HepG2 (cell line): ENCODE data around the gene KRTAP5-6. TPM values are rescaled to one million over a fixed set of nuclear protein-coding genes. Genes with fewer than 3 reads are reported as not detected.

Experiments used
- ATAC-seq: fragments of 200-7000 bp; cut with Tn5 transposase; 3 replicates; pipeline ENCODE4 v1.9.1; 2020; ENCODE audit warnings: mild to moderate bottlenecking, moderate library complexity
- BruUV-seq: library from RNA; stranded (reverse); fragments of 400-500 nt; replicated peaks from 2 replicates; lab custom pipeline; 2021; lab: Mats Ljungman, UMichigan
- CTCF ChIA-PET: fragments of 300-600 bp; formaldehyde crosslinking; extraction: SDS; loops from one replicate; lab custom pipeline; 2021; ENCODE audit warnings: low total read pairs, inconsistent platforms, low intra/inter-chr PET ratio; lab: Yijun Ruan, JAX
- POLR2A ChIA-PET: fragments of 350-600 bp; sonication (Branson Sonifier 250); formaldehyde crosslinking; loops from one replicate; lab custom pipeline; 2020; ENCODE audit warnings: antibody characterized with exemption, inconsistent platforms; lab: Yijun Ruan, JAX
- DNase-seq: peaks from one replicate; pipeline ENCODE4 v3.0.0-alpha.2; 2015; ENCODE audit warnings: low spot score
- FAIRE-seq: peaks from 3 replicates; lab custom pipeline; 2011; peaks lifted over from hg19 to GRCh38; lab: Jason Lieb, UNC
- H2AFZ ChIP-seq: one replicate; pipeline ENCODE4 v1.6.1; 2011; ENCODE audit warnings: low read length, inconsistent platforms
- H3K27ac ChIP-seq: fragments of 300-600 bp; 3 replicates; pipeline ENCODE4 v1.8.0; 2011; ENCODE audit warnings: mixed run types, mild to moderate bottlenecking, mixed read lengths, low read length, inconsistent platforms; ENCODE audit not compliant: insufficient read depth; ENCODE audit errors: extremely low read length
- H3K27me3 ChIP-seq, 2 experiments: fragments of 200-600 bp in 1 of 2; 2 replicates in 1 of 2; 3 replicates in 1 of 2; pipeline versions ENCODE4 v1.6.0 to v1.8.0; 2011; ENCODE audit warnings: low read length in 2 of 2, mild to moderate bottlenecking in 2 of 2, moderate library complexity in 2 of 2, inconsistent platforms in 1 of 2; ENCODE audit not compliant: insufficient read depth in 2 of 2, control insufficient read depth in 1 of 2
- H3K36me3 ChIP-seq, 2 experiments: fragments of 200-600 bp in 1 of 2; replicated peaks in 1 of 2; 2 replicates in 1 of 2; 3 replicates in 1 of 2; pipeline versions ENCODE4 v1.5.1 to v1.8.0; 2011; ENCODE audit warnings: low read length in 2 of 2, inconsistent platforms in 1 of 2; ENCODE audit not compliant: insufficient read depth in 2 of 2, control insufficient read depth in 1 of 2
- H3K4me1 ChIP-seq: 2 replicates; pipeline ENCODE4 v1.5.1; 2012; ENCODE audit warnings: low read length, inconsistent platforms; ENCODE audit not compliant: insufficient read depth
- H3K4me2 ChIP-seq: 2 replicates; pipeline ENCODE4 v1.6.0; 2011; ENCODE audit warnings: low read depth, low read length, inconsistent platforms
- H3K4me3 ChIP-seq, 3 experiments: fragments of 200-600 bp in 1 of 3; sonication (generic), shearing (Covaris generic) in 1 of 3; replicated peaks in 1 of 3; 2 replicates each; pipeline ENCODE4 v1.5.1; 2011 to 2016; ENCODE audit warnings: low read length in 3 of 3, inconsistent platforms in 2 of 3, low read depth in 2 of 3, mild to moderate bottlenecking in 2 of 3, control low read depth in 1 of 3, mixed read lengths in 1 of 3; ENCODE audit not compliant: insufficient read depth in 1 of 3
- H3K79me2 ChIP-seq: one replicate; pipeline ENCODE4 v1.6.1; 2011; ENCODE audit warnings: low read length, inconsistent platforms; ENCODE audit not compliant: insufficient read depth
- H3K9ac ChIP-seq: 2 replicates; pipeline ENCODE4 v1.6.0; 2011; ENCODE audit warnings: mild to moderate bottlenecking, low read depth, low read length, inconsistent platforms; ENCODE audit not compliant: insufficient read depth
- H3K9me3 ChIP-seq: 2 replicates; pipeline ENCODE4 v1.5.1; 2012; ENCODE audit warnings: mild to moderate bottlenecking, low read length
- H4K20me1 ChIP-seq: 2 replicates; pipeline ENCODE4 v1.6.0; 2011; ENCODE audit warnings: inconsistent platforms, mild to moderate bottlenecking, low read length, moderate library complexity; ENCODE audit not compliant: insufficient read depth
- IKZF4 ChIP-seq: sonication (generic); formaldehyde crosslinking; IDR thresholded peaks from 2 replicates; pipeline ENCODE4 v1.5.1; 2020; ENCODE audit warnings: borderline replicate concordance, mild to moderate bottlenecking, low read depth, missing genetic modification reagents; ENCODE audit errors: not compliant biosample characterization
- TEAD2 ChIP-seq: sonication (generic); formaldehyde crosslinking; IDR thresholded peaks from 2 replicates; pipeline ENCODE4 v1.9.0; 2021; ENCODE audit warnings: missing genetic modification reagents
- ZBTB20 ChIP-seq: sonication (generic); formaldehyde crosslinking; IDR thresholded peaks from 2 replicates; pipeline ENCODE4 v1.8.1; 2023; ENCODE audit warnings: missing genetic modification reagents, low read depth, mild to moderate bottlenecking, borderline replicate concordance
- ZFP1 ChIP-seq: IDR thresholded peaks from 2 replicates; pipeline ENCODE4 v1.6.1; 2016
- ZNF12 ChIP-seq: sonication (generic); formaldehyde crosslinking; IDR thresholded peaks from 2 replicates; pipeline ENCODE4 v1.5.0; 2020; ENCODE audit warnings: missing genetic modification reagents
- WGBS: methylation state at CpG from one replicate; pipeline ENCODE4 v1.1.6; 2017; ENCODE audit warnings: low lambda C conversion rate; 5-methylcytosine and 5-hydroxymethylcytosine counted together
- in situ Hi-C: cut with HindIII; loops from 2 replicates; pipeline ENCODE4 v1.10.0; 2017; ENCODE audit warnings: low pct_unique_long_range_greater_than_20kb; ENCODE audit not compliant: extremely low pct_ligation_motif_present
- intact Hi-C: fragments of 100-400 bp; cut with micrococcal nuclease; formaldehyde crosslinking; loops from one replicate; pipeline ENCODE4 v1.10.0; 2022; ENCODE audit not compliant: unreplicated experiment
- polyA plus RNA-seq, 8 experiments: library from polyadenylated mRNA; depleted of rRNA in 3 of 8; stranded (reverse) in 7 of 8; unstranded in 1 of 8; fragments of >200 nt; fragmentation: Illumina TruSeq in 4 of 8; extraction: Trizol in 4 of 8; gene quantifications; 2 replicates each; pipeline versions ENCODE4 v1.2.1 to v1.2.3, GENCODE V29; 2011 to 2016; ENCODE audit warnings: low read depth in 4 of 8, missing spikeins in 1 of 8, mixed read lengths in 1 of 8; ENCODE audit not compliant: insufficient read depth in 1 of 8
- total RNA-seq, 5 experiments: library from RNA; depleted of rRNA; stranded (reverse); fragments of >200 nt; fragmentation: Illumina TruSeq; extraction: Trizol; gene quantifications; 2 replicates each; pipeline ENCODE4 v1.2.3, GENCODE V29; 2016; ENCODE audit warnings: low read depth in 1 of 5
- TF ChIP-seq, protein P1 (sequence below): sonication (generic); formaldehyde crosslinking; IDR thresholded peaks from 2 replicates; pipeline ENCODE4 v1.5.1; 2020; ENCODE audit warnings: missing genetic modification reagents, mild to moderate bottlenecking, borderline replicate concordance
- TF ChIP-seq, protein P2 (sequence below): sonication (generic); formaldehyde crosslinking; IDR thresholded peaks from 2 replicates; pipeline ENCODE4 v1.4.0; 2020; ENCODE audit warnings: missing genetic modification reagents
- TF ChIP-seq, protein P3 (sequence below): IDR thresholded peaks from 2 replicates; pipeline ENCODE4 v1.6.1; 2018; ENCODE audit warnings: missing genetic modification reagents, mild to moderate bottlenecking, missing compliant biosample characterization

The KRTAP5-6 gene
- total and polyA plus RNA-seq, 2 of the 13 experiments (the other 11 are each of a cell fraction or from before 2014, with no cell fraction given) = not detected

DNA sequence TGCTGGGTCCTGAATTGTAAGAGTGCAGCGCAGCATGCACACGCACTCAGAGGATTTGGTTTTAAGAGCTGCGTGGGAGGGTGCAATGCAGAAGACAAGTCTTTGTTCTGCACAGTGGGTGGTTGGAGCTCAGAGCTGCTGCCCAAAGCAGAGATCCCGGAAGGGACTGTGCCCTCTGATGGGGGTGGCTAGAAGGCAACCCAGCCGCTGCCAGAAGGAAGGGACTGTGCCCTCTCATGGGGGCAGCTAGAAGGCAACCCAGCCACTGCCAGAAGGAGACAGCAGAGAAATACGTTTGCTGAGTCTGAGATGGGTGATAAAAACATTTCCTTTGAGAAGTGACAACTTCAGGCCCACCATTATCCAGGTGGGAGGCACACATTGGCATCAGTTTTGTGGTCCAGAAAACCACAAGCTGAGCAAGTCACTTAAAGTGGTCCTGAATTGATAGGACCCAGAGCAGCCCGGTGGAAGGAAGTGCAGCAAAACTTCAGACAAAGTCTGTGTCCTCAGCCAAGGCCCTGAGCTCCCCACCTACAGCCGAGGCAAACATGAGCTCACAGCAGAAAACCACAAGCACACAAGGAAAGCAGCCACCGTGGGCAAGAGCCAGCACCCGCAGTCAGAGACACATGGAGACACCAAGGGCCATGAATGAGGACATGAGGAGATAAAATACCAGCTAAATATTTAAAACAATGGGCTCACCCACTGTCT is 4.3 kb downstream of the KRTAP5-6 start (continued):
- TF ChIP-seq, protein P1, sequence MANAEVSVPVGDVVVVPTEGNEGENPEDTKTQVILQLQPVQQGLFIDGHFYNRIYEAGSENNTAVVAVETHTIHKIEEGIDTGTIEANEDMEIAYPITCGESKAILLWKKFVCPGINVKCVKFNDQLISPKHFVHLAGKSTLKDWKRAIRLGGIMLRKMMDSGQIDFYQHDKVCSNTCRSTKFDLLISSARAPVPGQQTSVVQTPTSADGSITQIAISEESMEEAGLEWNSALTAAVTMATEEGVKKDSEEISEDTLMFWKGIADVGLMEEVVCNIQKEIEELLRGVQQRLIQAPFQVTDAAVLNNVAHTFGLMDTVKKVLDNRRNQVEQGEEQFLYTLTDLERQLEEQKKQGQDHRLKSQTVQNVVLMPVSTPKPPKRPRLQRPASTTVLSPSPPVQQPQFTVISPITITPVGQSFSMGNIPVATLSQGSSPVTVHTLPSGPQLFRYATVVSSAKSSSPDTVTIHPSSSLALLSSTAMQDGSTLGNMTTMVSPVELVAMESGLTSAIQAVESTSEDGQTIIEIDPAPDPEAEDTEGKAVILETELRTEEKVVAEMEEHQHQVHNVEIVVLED (CRISPR knock-in tag) = no peak
- TF ChIP-seq, protein P2, sequence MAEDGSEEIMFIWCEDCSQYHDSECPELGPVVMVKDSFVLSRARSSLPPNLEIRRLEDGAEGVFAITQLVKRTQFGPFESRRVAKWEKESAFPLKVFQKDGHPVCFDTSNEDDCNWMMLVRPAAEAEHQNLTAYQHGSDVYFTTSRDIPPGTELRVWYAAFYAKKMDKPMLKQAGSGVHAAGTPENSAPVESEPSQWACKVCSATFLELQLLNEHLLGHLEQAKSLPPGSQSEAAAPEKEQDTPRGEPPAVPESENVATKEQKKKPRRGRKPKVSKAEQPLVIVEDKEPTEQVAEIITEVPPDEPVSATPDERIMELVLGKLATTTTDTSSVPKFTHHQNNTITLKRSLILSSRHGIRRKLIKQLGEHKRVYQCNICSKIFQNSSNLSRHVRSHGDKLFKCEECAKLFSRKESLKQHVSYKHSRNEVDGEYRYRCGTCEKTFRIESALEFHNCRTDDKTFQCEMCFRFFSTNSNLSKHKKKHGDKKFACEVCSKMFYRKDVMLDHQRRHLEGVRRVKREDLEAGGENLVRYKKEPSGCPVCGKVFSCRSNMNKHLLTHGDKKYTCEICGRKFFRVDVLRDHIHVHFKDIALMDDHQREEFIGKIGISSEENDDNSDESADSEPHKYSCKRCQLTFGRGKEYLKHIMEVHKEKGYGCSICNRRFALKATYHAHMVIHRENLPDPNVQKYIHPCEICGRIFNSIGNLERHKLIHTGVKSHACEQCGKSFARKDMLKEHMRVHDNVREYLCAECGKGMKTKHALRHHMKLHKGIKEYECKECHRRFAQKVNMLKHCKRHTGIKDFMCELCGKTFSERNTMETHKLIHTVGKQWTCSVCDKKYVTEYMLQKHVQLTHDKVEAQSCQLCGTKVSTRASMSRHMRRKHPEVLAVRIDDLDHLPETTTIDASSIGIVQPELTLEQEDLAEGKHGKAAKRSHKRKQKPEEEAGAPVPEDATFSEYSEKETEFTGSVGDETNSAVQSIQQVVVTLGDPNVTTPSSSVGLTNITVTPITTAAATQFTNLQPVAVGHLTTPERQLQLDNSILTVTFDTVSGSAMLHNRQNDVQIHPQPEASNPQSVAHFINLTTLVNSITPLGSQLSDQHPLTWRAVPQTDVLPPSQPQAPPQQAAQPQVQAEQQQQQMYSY = no peak

DNA sequence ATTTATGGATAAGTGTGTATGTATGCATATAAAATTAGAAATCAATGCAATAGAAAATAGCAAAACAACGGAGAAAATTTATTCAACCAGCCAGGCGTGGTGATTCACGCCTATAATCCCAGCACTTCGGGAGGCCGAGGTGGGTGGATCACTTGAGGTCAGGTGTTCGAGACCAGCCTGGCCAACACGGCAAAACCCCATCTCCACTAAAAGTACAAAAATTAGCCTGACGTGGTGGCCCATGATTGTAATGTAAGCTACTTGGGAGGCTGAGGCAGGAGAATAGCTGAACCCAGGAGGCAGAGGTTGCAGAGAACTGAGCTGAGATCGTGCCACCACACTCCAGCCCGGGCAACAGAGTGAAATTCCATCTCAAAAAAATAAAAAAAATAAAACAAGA is 5.5 kb downstream of the KRTAP5-6 start:
- H4K20me1 ChIP-seq = no peaks in the 10 kb centered on the region
- ChIA-PET POLR2A (no interaction called here), CTCF (no interaction called here)
- no peaks in the 10 kb centered on the region for H3K36me3 ChIP-seq
- H2AFZ ChIP-seq = no peak overlapping the region
- WGBS = 31% methylated on average over 10 of the region's 10 CpGs
- H3K27me3 ChIP-seq = peaks cover 3 to 25% of the 10 kb centered on the region in 2 experiments; a peak in 4 of 5 replicates
- no peaks in the 10 kb centered on the region for H3K9me3 ChIP-seq
- H3K9ac ChIP-seq = no peak overlapping the region
- no peaks in the 10 kb centered on the region for H3K4me1 ChIP-seq
- intact Hi-C loops = no loop called here
- TF ChIP-seq ZBTB20 (CRISPR knock-in tag) (no peak), IKZF4 (CRISPR knock-in tag) (no peak), ZFP1 (no peak), TEAD2 (no peak), ZNF12 (CRISPR knock-in tag) (no peak)
- TF ChIP-seq, protein P3, sequence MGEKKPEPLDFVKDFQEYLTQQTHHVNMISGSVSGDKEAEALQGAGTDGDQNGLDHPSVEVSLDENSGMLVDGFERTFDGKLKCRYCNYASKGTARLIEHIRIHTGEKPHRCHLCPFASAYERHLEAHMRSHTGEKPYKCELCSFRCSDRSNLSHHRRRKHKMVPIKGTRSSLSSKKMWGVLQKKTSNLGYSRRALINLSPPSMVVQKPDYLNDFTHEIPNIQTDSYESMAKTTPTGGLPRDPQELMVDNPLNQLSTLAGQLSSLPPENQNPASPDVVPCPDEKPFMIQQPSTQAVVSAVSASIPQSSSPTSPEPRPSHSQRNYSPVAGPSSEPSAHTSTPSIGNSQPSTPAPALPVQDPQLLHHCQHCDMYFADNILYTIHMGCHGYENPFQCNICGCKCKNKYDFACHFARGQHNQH = no peak
- no peak for DNase-seq
- no peak overlapping the region for H3K27ac ChIP-seq
- H3K4me3 ChIP-seq = no peak overlapping the region
- H3K4me2 ChIP-seq = no peak overlapping the region
- no peaks in the 10 kb centered on the region for H3K79me2 ChIP-seq
- BruUV-seq = no TSS peak
- no peak for FAIRE-seq
- no peak for ATAC-seq
- in situ Hi-C loops = no loop called here
